ENCODE data around the gene ZNF771.

ZNF771 gene

GRCh38 chr16:30366511-30366910 lies 40.9 kb upstream of the ZNF771 start:
- TF ChIP-seq, protein P1, sequence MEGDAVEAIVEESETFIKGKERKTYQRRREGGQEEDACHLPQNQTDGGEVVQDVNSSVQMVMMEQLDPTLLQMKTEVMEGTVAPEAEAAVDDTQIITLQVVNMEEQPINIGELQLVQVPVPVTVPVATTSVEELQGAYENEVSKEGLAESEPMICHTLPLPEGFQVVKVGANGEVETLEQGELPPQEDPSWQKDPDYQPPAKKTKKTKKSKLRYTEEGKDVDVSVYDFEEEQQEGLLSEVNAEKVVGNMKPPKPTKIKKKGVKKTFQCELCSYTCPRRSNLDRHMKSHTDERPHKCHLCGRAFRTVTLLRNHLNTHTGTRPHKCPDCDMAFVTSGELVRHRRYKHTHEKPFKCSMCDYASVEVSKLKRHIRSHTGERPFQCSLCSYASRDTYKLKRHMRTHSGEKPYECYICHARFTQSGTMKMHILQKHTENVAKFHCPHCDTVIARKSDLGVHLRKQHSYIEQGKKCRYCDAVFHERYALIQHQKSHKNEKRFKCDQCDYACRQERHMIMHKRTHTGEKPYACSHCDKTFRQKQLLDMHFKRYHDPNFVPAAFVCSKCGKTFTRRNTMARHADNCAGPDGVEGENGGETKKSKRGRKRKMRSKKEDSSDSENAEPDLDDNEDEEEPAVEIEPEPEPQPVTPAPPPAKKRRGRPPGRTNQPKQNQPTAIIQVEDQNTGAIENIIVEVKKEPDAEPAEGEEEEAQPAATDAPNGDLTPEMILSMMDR (IDR thresholded peaks at IDR 0.05), result no peak

- TF ChIP-seq, protein P1 (IDR thresholded peaks at IDR 0.05), result no peak
Observed at GRCh38 chr16:30367349-30368009, 39.9 kb upstream of the ZNF771 start.

- TF ChIP-seq, protein P1 (IDR thresholded peaks at IDR 0.05), result no peak
Observed at GRCh38 chr16:30368122-30368791, 39.1 kb upstream of the ZNF771 start.

DNA sequence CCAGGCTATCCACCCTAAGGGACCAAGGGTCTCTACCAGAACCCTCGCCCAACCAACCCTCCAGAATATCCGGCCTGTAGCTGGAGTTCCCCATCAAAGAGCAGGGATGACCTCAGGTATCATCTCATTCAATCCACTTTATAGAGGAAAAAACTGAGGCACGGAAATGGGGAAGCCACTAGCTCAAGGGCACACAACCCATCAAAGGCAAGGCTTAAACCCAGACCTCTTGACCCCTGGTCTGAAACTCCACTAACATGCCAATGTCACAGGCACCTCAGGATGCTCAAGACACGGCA lies 38.7 kb upstream of the ZNF771 start:
- TF ChIP-seq, protein P1 (IDR thresholded peaks at IDR 0.05), result no peak

DNA sequence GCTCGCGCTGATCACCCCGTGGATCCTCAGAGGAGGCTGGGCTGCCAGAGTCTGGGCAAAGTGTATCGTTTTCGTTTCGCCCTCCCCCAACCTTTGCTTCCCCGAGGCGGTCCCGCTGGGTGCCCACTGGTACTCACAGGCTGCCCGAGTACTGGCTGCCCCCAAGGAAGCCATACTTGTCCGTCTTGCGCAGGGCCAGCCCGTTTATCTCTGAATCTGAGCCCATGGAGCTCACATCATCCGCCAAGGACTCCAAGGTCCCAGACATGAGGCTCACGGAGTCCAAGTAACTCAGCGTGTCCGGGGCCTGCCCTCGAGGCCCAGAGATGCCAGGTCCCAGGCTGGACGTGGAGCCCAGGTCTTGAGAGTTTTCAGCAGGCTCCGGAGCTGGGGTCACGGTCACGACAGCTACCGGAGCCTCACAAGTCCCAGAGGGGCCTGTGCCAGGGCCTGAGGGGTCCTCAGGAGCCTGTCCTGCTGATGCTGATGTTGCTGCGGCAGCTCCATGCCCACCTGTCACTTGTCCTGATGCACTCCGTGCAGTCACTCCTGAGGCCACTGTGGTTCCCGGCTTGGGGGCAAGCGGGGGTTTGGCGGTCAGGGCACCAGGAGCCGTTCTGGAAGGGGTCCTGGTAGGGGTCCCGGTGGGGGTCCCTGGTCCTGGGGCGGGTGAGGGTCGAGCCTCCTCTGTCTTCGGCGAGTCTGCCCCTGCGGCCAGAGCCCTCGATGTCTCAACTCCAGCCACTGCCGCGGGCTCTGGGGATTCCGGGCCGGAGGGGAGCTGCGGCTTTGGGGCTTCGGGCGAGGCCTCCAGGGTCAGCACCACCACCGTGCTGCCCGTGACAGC lies 38.1 kb upstream of the ZNF771 start:
- TF ChIP-seq, protein P1 (IDR thresholded peaks at IDR 0.05), result no peak

DNA sequence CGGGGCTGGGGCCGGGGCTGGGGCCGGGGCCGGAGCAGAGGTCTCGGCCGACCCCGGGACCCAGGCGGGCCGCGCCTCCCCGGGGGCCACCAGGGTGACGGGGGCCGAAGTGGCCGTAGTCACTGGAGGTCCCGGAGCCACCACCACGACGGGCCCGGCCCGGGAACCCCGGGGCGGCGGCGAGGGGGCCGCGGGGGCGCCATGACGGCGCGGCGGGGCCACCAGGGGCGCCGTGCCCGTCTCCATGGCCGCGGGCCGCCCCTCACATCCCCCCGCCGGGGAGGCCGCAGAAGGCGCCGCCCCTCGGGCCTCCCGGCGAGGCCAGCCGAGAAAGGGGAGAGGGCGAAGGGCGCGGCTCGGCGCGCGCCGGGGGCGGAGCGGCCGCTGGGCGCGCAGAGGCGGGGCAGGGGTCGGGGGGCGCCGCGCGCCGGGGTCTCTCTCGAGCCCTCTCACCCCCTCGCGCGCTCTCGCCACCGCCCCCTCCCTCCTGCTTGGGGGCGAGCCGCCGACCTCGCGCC lies 37.4 kb upstream of the ZNF771 start:
- TF ChIP-seq, protein P1 (IDR thresholded peaks at IDR 0.05), result no peak

GRCh38 chr16:30370456-30371247 lies 36.8 kb upstream of the ZNF771 start, which contains the start of gene TBC1D10B:
TSS of gene TBC1D10B (minus strand) at chr16:30370494. CDS start at chr16:30370183, 311 bp downstream.
- TF ChIP-seq, protein P1 (IDR thresholded peaks at IDR 0.05), result no peak

All from LNCAP (cell line).